ENCODE results near the gene METTL13. TPM values are rescaled to one million over a fixed set of nuclear protein-coding genes. Genes with fewer than 3 reads are reported as not detected.

METTL13 gene
- total RNA-seq: 9.7 and 19.6 TPM in 2 replicates

GRCh38 chr1:171781176-171781875 lies at the start of gene METTL13:
Gene METTL13, plus strand, starts transcription at chr1:171781660. Its CDS starts 308 bp downstream, at chr1:171781968.

GRCh38 chr1:171741872-171742576 lies 39.4 kb upstream of the METTL13 start, which contains the start of gene VAMP4:
Gene VAMP4, minus strand, starts transcription at chr1:171742065. Its CDS starts 3,651 bp downstream, at chr1:171738414.

GRCh38 chr1:171841050-171841910 lies 59.8 kb downstream of the METTL13 start, which contains the start of gene DNM3:
Gene DNM3, plus strand, starts transcription at chr1:171841498. Its CDS starts 159 bp downstream, at chr1:171841657.

Other genes starting within 250 kb of the METTL13 start
- not detected in 2 replicates for gene MYOCOS, start 159.4 kb upstream of the METTL13 start, total RNA-seq
- not detected in 2 replicates for gene MYOC, start 129.0 kb upstream of the METTL13 start, total RNA-seq
- gene VAMP4, start 39.6 kb upstream of the METTL13 start, total RNA-seq: 3.4 and 5.3 TPM in 2 replicates
- 0.16 and 0.36 TPM in 2 replicates for gene DNM3, start 59.8 kb downstream of the METTL13 start, total RNA-seq